Hepatocyte (in vitro differentiated cells): ENCODE measurements around the gene ANKS1B. TPM values are rescaled to one million over a fixed set of nuclear protein-coding genes. Genes with fewer than 3 reads are reported as not detected.

Experiments used
- DNase-seq: peaks from one replicate; pipeline ENCODE4 v3.0.0-alpha.2; 2016; ENCODE audit warnings: low spot score
- H2AFZ ChIP-seq: fragments of 200-600 bp; sonication (generic); 2 replicates; pipeline ENCODE4 v1.6.0; 2016; ENCODE audit warnings: antibody characterized with exemption, mild to moderate bottlenecking
- H3K27ac ChIP-seq: fragments of 200-600 bp; sonication (generic); 2 replicates; pipeline ENCODE4 v1.5.1; 2016; ENCODE audit warnings: mild to moderate bottlenecking
- H3K27me3 ChIP-seq: fragments of 200-600 bp; sonication (generic); 2 replicates; pipeline ENCODE4 v1.6.1; 2016
- H3K36me3 ChIP-seq: fragments of 200-600 bp; sonication (generic); replicated peaks from 2 replicates; pipeline ENCODE4 v1.5.1; 2016; ENCODE audit warnings: low read depth; ENCODE audit not compliant: insufficient read depth
- H3K4me1 ChIP-seq: fragments of 200-600 bp; sonication (generic); 2 replicates; pipeline ENCODE4 v1.5.1; 2016; ENCODE audit warnings: mild to moderate bottlenecking, moderate library complexity; ENCODE audit not compliant: insufficient read depth
- H3K4me2 ChIP-seq: fragments of 200-600 bp; sonication (generic); 2 replicates; pipeline ENCODE4 v1.6.0; 2016
- H3K4me3 ChIP-seq: fragments of 200-600 bp; sonication (generic); 2 replicates; pipeline ENCODE4 v1.5.1; 2016; ENCODE audit warnings: mild to moderate bottlenecking
- H3K79me2 ChIP-seq: fragments of 200-600 bp; sonication (generic); 2 replicates; pipeline ENCODE4 v1.6.0; 2017; ENCODE audit warnings: mild to moderate bottlenecking
- H3K9me2 ChIP-seq: fragments of 200-600 bp; sonication (generic); replicated peaks from 2 replicates; pipeline ENCODE4 v1.6.0; 2017; ENCODE audit warnings: mild to moderate bottlenecking; ENCODE audit not compliant: insufficient read depth
- H3K9me3 ChIP-seq: fragments of 200-600 bp; sonication (generic); 2 replicates; pipeline ENCODE4 v1.5.1; 2016; ENCODE audit warnings: low read depth, mild to moderate bottlenecking
- H4K20me1 ChIP-seq: fragments of 200-600 bp; sonication (generic); 2 replicates; pipeline ENCODE4 v1.6.0; 2016; ENCODE audit warnings: mild to moderate bottlenecking; ENCODE audit not compliant: insufficient read depth, poor library complexity, severe bottlenecking
- EZH2 ChIP-seq: fragments of 200-600 bp; sonication (generic); IDR thresholded peaks from 2 replicates; pipeline ENCODE4 v1.6.1; 2016; ENCODE audit warnings: antibody characterized with exemption, mild to moderate bottlenecking, borderline replicate concordance
- EZH2phosphoT487 ChIP-seq: fragments of 200-600 bp; sonication (generic); IDR thresholded peaks from one replicate; pipeline ENCODE4 v1.6.1; 2018; ENCODE audit warnings: antibody characterized with exemption, mild to moderate bottlenecking, low read depth, moderate library complexity; ENCODE audit not compliant: unreplicated experiment, severe bottlenecking
- whole genome bisulfite sequencing: methylation state at CpG from one replicate; pipeline ENCODE4 v1.1.6; 2016; ENCODE audit warnings: low lambda C conversion rate; ENCODE audit errors: missing lambda C conversion rate; 5-methylcytosine and 5-hydroxymethylcytosine counted together
- polyA plus RNA-seq: library from polyadenylated mRNA; unstranded; fragments of >200 nt; fragmentation: Nextera tagmentation; extraction: Ambion mirVana; gene quantifications from 2 replicates; pipeline ENCODE4 v1.2.1, GENCODE V29; 2016
- total RNA-seq: library from RNA; depleted of rRNA; stranded (reverse); fragments of >200 nt; gene quantifications from 2 replicates; pipeline ENCODE4 v1.2.3, GENCODE V29; 2014
- TF ChIP-seq, protein P1 (sequence below): fragments of 200-600 bp; sonication (generic); IDR thresholded peaks from 2 replicates; pipeline ENCODE4 v1.5.1; 2016; ENCODE audit warnings: antibody characterized with exemption, mild to moderate bottlenecking; ENCODE audit not compliant: poor library complexity

Gene ANKS1B
- total and polyA plus RNA-seq, 2 experiments from 2014 or later = 1.6 to 2.2 TPM

DNA sequence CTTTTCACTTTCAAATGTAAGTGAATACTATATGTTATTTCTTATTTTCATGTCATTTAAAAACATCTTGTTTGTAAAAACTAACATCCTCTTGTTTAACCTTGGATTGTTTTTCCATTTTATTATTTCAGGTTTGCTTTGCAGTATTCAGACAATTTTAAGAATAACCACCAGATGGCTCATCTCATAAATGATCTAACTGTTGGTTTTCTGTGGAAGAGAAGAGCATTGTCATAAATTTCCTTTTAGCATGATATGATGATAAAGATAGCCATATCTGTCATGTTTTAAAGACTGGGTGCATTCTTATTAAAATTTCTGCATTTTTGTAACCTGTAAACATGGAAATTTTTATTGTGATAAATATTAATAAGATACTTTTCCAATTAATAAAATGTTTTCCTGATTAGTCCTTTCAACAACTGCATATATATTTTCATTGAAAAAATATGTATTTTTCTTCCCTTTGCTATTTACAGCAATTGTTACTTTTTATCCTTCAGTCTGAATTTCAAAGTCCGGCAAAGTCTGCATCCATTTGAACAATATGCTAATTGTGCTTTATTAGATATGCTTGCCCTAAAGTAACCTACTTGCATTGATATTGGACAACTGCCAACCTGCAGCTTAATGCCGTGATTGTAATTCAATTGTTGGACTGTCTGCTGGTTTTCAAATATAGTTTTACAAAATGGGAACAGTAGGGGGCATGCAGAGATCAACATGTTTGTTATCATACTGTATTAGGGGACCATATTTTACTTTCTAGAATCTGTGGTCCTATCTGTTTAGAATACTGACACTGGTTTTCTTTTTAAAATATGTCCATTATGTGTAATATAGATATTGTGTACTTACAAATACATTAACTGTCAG lies 173.8 kb downstream of the ANKS1B start:
- TF ChIP-seq, protein P1, sequence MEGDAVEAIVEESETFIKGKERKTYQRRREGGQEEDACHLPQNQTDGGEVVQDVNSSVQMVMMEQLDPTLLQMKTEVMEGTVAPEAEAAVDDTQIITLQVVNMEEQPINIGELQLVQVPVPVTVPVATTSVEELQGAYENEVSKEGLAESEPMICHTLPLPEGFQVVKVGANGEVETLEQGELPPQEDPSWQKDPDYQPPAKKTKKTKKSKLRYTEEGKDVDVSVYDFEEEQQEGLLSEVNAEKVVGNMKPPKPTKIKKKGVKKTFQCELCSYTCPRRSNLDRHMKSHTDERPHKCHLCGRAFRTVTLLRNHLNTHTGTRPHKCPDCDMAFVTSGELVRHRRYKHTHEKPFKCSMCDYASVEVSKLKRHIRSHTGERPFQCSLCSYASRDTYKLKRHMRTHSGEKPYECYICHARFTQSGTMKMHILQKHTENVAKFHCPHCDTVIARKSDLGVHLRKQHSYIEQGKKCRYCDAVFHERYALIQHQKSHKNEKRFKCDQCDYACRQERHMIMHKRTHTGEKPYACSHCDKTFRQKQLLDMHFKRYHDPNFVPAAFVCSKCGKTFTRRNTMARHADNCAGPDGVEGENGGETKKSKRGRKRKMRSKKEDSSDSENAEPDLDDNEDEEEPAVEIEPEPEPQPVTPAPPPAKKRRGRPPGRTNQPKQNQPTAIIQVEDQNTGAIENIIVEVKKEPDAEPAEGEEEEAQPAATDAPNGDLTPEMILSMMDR = peak; percentile 50
- TF ChIP-seq EZH2phosphoT487 (no peak), EZH2 (no peak)
- Histone ChIP-seq H3K4me1 (no peaks in the 10 kb centered on the region), H2AFZ (no peak overlapping the region), H3K79me2 (no peaks in the 10 kb centered on the region), H3K27me3 (no peaks in the 10 kb centered on the region), H4K20me1 (no peaks in the 10 kb centered on the region), H3K9me3 (no peaks in the 10 kb centered on the region), H3K4me3 (no peak overlapping the region), H3K36me3 (no peaks in the 10 kb centered on the region), H3K9me2 (no peaks in the 10 kb centered on the region), H3K4me2 (no peak overlapping the region), H3K27ac (no peak overlapping the region)
- WGBS = 44% methylated on average over 2 of the region's 2 CpGs
- peak; percentile 16 for DNase-seq

DNA sequence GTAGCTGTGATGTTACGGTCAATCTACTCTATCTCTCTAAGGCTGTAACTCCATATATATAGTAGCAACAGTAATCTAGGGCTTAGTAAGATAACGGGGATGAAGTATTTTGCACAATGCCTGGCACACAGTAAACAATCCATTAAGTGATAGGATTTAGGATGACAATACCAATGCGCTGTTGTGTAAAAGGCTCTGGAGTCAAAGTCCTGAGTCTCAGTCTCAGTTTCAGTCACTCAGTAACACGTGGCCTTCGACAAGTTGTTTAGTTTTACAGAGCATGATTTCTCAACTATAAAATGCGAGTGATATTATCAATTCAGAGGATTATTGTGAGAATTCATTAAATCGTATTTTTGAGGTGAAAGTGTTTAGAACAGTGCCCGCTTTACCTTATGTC lies 174.8 kb downstream of the ANKS1B start:
- WGBS = 44% methylated on average over 8 of the region's 8 CpGs
- Histone ChIP-seq H3K9me3 (no peaks in the 10 kb centered on the region), H3K27me3 (no peaks in the 10 kb centered on the region), H3K79me2 (no peaks in the 10 kb centered on the region), H3K4me1 (no peaks in the 10 kb centered on the region), H3K4me2 (peak overlapping the region; percentile 26), H3K4me3 (no peak overlapping the region), H2AFZ (no peak overlapping the region), H4K20me1 (no peaks in the 10 kb centered on the region), H3K9me2 (no peaks in the 10 kb centered on the region), H3K27ac (no peak overlapping the region), H3K36me3 (no peaks in the 10 kb centered on the region)
- TF ChIP-seq EZH2 (no peak), EZH2phosphoT487 (no peak)
- TF ChIP-seq, protein P1 = no peak
- DNase-seq = peak; percentile 33

DNA sequence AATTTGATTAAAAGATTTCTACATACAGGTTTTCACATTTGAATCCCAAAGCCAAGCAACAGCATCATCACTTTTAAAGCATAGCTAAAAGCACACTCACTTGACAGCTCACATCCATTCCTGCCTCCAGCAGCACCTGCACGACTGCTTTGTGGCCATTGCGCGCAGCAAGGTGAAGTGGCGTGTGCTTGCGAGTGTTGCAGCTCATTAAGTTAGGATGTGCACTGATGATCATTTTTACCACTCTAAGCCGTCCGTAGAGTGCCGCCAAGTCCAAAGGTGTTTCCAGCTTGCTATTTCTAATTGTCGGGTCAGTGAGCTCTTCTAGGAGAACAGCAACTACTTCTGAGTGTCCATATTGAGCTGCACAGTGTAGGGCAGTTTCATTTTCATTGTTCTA lies 178.4 kb downstream of the ANKS1B start:
- Histone ChIP-seq H3K9me2 (no peaks in the 10 kb centered on the region), H3K27me3 (no peaks in the 10 kb centered on the region), H3K79me2 (no peaks in the 10 kb centered on the region), H2AFZ (no peak overlapping the region), H4K20me1 (no peaks in the 10 kb centered on the region), H3K36me3 (no peaks in the 10 kb centered on the region), H3K27ac (no peak overlapping the region), H3K9me3 (no peaks in the 10 kb centered on the region), H3K4me2 (no peak overlapping the region), H3K4me3 (no peak overlapping the region), H3K4me1 (no peaks in the 10 kb centered on the region)
- no peak for DNase-seq
- no peak for TF ChIP-seq EZH2
- TF ChIP-seq, protein P1 = no peak
- no peak for TF ChIP-seq EZH2phosphoT487
- WGBS = 93% methylated on average over 9 of the region's 9 CpGs
